ENCODE data around the gene OR52D1. TPM values are rescaled to one million over a fixed set of nuclear protein-coding genes. Genes with fewer than 3 reads are reported as not detected.

The OR52D1 gene
- total RNA-seq (2022; extraction: Qiagen RNA extraction): not detected in 5 replicates

GRCh38 chr11:5488385-5488784 is at the start of gene OR52D1:
OR52D1 (plus strand) TSS chr11:5488685; CDS start chr11:5488707, 22 bp downstream.

GRCh38 chr11:5441414-5441813 is 47.1 kb upstream of the OR52D1 start, which contains the start of gene OR51I1:
OR51I1 (minus strand) TSS chr11:5441514; CDS start chr11:5441514, 0 bp downstream.

GRCh38 chr11:5449023-5449422 is 39.5 kb upstream of the OR52D1 start, which contains the start of gene OR51I2:
OR51I2 (plus strand) TSS chr11:5449323; CDS start chr11:5453489, 4,166 bp downstream.

GRCh38 chr11:5509803-5510202 is 21.3 kb downstream of the OR52D1 start, which contains the start of gene UBQLN3:
UBQLN3 (minus strand) TSS chr11:5509957; CDS start chr11:5509558, 399 bp downstream.

GRCh38 chr11:5516599-5516998 is 28.1 kb downstream of the OR52D1 start, which contains the start of gene UBQLNL:
UBQLNL (minus strand) TSS chr11:5516699; CDS start chr11:5516441, 258 bp downstream.

Other genes starting within 250 kb of the OR52D1 start
- gene HBG1, start 238.8 kb upstream of the OR52D1 start, total RNA-seq (2022; extraction: Qiagen RNA extraction): not detected in 5 replicates
- not detected in 5 replicates for gene HBG2, start 233.9 kb upstream of the OR52D1 start, total RNA-seq (2022; extraction: Qiagen RNA extraction)
- gene HBE1, start 218.7 kb upstream of the OR52D1 start, total RNA-seq (2022; extraction: Qiagen RNA extraction): 0.10 to 0.19 TPM (median 0.17 TPM) in 3 of 5 replicates, not detected in the others
- not detected in 5 replicates for gene OR51B4, start 186.7 kb upstream of the OR52D1 start, total RNA-seq (2022; extraction: Qiagen RNA extraction)
- not detected in 5 replicates for gene OR51B2, start 164.4 kb upstream of the OR52D1 start, total RNA-seq (2022; extraction: Qiagen RNA extraction)
- not detected in 5 replicates for gene OR51B5, start 145.2 kb upstream of the OR52D1 start, total RNA-seq (2022; extraction: Qiagen RNA extraction)
- gene OR51B6, start 137.2 kb upstream of the OR52D1 start, total RNA-seq (2022; extraction: Qiagen RNA extraction): not detected in 5 replicates
- gene OR51M1, start 104.9 kb upstream of the OR52D1 start, total RNA-seq (2022; extraction: Qiagen RNA extraction): not detected in 5 replicates
- not detected in 5 replicates for gene OR51Q1, start 66.6 kb upstream of the OR52D1 start, total RNA-seq (2022; extraction: Qiagen RNA extraction)
- not detected in 5 replicates for gene OR51I1, start 47.2 kb upstream of the OR52D1 start, total RNA-seq (2022; extraction: Qiagen RNA extraction)
- not detected in 5 replicates for gene OR51I2, start 39.4 kb upstream of the OR52D1 start, total RNA-seq (2022; extraction: Qiagen RNA extraction)
- not detected in 5 replicates for gene UBQLN3, start 21.3 kb downstream of the OR52D1 start, total RNA-seq (2022; extraction: Qiagen RNA extraction)
- gene UBQLNL, start 28.0 kb downstream of the OR52D1 start, total RNA-seq (2022; extraction: Qiagen RNA extraction): 0.02 TPM in 1 of 5 replicates, not detected in the others
- not detected in 5 replicates for gene OR52H1, start 59.9 kb downstream of the OR52D1 start, total RNA-seq (2022; extraction: Qiagen RNA extraction)
- not detected in 5 replicates for gene OR52B6, start 92.2 kb downstream of the OR52D1 start, total RNA-seq (2022; extraction: Qiagen RNA extraction)
- gene TRIM6, start 108.0 kb downstream of the OR52D1 start, total RNA-seq (2022; extraction: Qiagen RNA extraction): 6.9 to 8.3 TPM (median 7.6 TPM) in 5 replicates
- 2.3 to 3.6 TPM (median 2.9 TPM) in 5 replicates for gene TRIM34, start 136.3 kb downstream of the OR52D1 start, total RNA-seq (2022; extraction: Qiagen RNA extraction)
- 8.6 to 11.8 TPM (median 9.6 TPM) in 5 replicates for gene TRIM5, start 196.4 kb downstream of the OR52D1 start, total RNA-seq (2022; extraction: Qiagen RNA extraction)
- 0.60 to 1.8 TPM (median 1.1 TPM) in 5 replicates for gene TRIM22, start 201.1 kb downstream of the OR52D1 start, total RNA-seq (2022; extraction: Qiagen RNA extraction)
- gene OR56B1, start 247.8 kb downstream of the OR52D1 start, total RNA-seq (2022; extraction: Qiagen RNA extraction): not detected in 5 replicates